ENCODE measurements around the gene FAM32A.
"Not testable (repeated sequence)": the region's sequence is repeated elsewhere in the genome, so short reads cannot be mapped to it uniquely, and the experiment has no call there.

Gene FAM32A

GRCh38 chr19:16164222-16164890, 20.9 kb upstream of the FAM32A start:
- DNase-seq (ENCODE audit: low read depth): no peak

- no peak for DNase-seq (ENCODE audit: low read depth)
Measured at GRCh38 chr19:16166417-16166816, 18.8 kb upstream of the FAM32A start.

DNA sequence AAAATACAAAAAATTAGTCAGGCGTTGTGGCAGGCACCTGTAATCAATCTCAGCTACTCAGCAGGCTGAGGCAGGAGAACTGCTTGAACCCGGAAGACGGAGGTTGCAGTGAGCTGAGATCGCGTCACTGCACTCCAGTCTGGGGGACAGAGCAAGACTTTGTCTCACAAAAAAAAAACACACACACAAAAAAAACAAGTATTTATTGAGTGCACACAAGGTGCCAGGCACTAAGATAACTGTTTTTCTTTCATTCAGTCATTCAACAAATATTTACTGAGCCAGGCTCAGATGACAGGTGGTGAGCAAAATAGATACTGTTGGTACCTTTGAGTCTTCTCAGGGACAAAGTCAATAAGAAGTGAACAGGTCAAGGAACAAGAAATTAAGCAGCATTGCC, 18.2 kb upstream of the FAM32A start:
- no peak for DNase-seq (ENCODE audit: low read depth)

- no peak for DNase-seq (ENCODE audit: low read depth)
Measured at GRCh38 chr19:16168465-16169081, 16.6 kb upstream of the FAM32A start.

GRCh38 chr19:16170134-16170533, 15.1 kb upstream of the FAM32A start:
- no peak for DNase-seq (ENCODE audit: low read depth)

- DNase-seq (ENCODE audit: low read depth): no peak
Measured at GRCh38 chr19:16175954-16176353, 9.3 kb upstream of the FAM32A start.

DNA sequence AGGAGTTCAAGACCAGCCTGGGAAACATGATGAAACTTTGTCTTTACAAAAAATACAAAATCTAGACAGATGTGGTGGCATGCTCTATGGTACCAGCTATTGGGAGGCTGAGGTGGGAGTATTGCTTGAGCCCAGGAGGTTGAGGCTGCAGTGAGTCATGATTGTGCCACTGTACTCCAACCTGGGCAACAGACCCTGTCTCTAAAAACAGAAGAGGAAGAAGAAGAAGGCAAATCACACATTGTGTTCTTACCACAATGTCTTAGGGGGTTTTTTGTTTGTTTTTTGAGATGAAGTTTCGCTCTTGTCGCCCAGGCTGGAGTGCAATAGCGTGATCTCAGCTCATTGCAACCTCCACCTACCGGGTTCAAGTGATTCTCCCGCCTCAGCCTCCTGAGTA, 6.3 kb upstream of the FAM32A start:
- not testable (repeated sequence) for DNase-seq (ENCODE audit: low read depth)

GRCh38 chr19:16180611-16181010, 4.6 kb upstream of the FAM32A start:
- DNase-seq (ENCODE audit: low read depth): no peak

GRCh38 chr19:16184665-16185122, 516 bp upstream of the FAM32A start:
- no peak for DNase-seq (ENCODE audit: low read depth)

DNA sequence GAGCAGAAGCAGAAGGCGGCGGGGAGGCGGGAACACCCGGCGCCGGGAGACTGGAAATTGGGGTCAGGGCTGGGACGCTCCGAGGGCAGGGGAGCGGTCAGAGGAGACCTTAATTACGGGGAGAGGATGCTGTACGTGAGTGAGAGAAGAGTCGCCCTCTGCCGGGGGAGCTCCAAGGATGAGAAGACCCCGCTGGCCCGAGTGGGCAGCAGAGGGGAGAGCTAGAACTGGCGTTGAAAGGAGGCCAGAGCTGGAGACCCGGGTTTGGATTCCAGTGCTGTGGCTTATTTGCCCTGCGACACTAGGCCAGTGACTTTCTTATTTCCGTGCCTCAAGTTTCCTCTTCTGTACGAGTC, 536 bp downstream of the FAM32A start:
- DNase-seq (ENCODE audit: low read depth): peak; percentile 24

DNA sequence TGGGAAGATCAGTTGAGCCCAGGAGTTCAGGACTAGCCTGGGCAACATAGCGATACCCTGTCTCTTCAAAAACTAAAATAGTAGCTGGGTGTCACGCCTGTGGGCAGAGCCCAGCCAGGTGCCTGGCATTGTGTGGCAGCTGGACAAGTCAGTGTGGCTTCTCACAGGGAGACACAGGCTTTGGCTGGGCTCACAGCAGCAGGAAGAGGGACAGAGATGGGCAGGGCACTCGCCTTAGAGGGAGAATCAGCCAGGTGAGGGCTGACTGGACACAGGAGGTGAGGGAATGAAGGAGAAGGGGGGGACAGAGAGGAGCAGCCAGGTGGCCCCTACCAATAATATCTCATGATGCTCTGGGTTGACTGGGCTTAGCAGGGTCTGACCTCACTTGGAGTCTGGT, 3.3 kb downstream of the FAM32A start:
- DNase-seq (ENCODE audit: low read depth): no peak

DNA sequence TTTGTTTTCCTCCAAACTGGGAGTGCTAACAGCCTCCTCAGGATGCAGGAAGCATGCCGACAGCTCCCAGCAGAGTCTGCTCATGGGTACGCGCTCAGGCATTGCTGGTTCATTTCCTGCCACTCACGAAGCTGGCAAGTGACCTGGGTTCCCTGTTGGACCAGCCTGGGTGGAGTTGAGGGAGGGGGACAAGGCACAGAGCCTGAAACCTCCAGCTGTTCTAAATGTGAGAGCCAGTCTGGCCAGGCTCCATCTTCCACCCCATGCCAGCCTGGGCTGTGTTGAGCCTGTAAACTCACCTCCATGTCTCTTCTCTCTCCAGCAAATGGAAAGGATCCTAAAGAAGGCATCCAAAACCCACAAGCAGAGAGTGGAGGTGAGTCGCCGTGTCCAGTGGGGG, 5.0 kb downstream of the FAM32A start:
- no peak for DNase-seq (ENCODE audit: low read depth)

DNA sequence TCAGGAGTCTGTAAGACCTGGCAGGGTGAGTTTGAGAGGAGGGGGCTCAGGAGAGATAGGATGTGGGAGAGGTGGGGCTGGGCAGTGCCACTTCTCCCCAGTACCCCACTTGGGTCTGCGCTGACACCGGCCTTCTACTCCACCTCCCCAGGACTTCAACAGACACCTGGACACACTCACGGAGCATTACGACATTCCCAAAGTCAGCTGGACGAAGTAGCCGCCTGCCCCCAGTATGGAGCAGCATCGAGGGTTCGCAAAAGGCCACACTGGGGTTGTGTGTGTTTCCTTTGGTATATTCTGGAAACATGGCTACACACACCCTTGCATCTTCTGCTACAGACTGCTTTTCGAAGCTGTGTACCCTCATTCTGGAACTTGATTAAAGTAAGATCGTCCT, 5.5 kb downstream of the FAM32A start:
- no peak for DNase-seq (ENCODE audit: low read depth)

GRCh38 chr19:16191216-16191908, 6.2 kb downstream of the FAM32A start:
- DNase-seq (ENCODE audit: low read depth): no peak

DNA sequence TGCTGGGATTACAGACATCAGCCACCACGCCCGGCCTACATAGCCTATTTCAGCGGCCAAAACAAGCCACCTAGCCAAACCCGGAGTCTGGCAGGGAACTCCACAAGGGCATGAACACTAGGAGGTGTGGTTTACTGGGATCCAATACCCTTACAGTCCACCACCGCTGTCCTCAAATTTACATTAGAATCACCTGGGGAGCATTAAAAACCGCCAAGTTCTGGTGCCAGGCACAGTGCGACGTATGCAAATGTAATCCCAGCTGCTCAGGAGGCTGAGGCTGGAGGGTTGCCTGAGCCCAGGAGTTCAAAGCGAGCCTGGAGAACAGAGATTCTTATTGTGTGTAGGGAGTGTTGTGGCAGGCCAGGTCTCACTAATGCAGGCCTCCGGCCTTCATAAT, 8.3 kb downstream of the FAM32A start:
- no peak for DNase-seq (ENCODE audit: low read depth)

DNA sequence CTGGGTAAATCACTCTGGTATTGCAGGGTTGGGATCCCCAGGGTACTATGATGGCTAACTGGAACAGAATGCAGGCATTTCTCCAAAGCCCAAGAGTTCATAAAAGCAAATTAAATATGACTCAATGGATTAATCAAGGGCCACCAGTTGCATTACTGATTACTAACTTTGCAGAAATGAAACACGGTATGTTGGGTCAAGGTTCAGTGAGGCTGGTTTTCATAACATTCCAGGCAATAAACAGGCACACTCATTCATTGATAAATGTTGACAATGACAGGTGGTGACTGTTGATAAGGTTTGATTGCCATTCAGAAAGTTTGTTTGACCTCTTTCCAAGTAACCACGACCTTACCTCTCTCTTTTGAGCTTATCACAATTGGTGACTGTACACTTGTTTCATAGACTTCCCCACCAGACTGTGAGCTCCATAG, 12.0 kb downstream of the FAM32A start:
- no peak for DNase-seq (ENCODE audit: low read depth)

- peak; percentile 99 for DNase-seq (ENCODE audit: low read depth)
Measured at GRCh38 chr19:16197622-16198369, 12.6 kb downstream of the FAM32A start, which contains the start of gene AP1M1. AP1M1 (plus strand) TSS chr19:16197911; CDS start chr19:16198027, 116 bp downstream.

- DNase-seq (ENCODE audit: low read depth): no peak
Measured at GRCh38 chr19:16198370-16198651, 13.1 kb downstream of the FAM32A start.

GRCh38 chr19:16199275-16199932, 14.2 kb downstream of the FAM32A start:
- DNase-seq (ENCODE audit: low read depth): no peak

DNA sequence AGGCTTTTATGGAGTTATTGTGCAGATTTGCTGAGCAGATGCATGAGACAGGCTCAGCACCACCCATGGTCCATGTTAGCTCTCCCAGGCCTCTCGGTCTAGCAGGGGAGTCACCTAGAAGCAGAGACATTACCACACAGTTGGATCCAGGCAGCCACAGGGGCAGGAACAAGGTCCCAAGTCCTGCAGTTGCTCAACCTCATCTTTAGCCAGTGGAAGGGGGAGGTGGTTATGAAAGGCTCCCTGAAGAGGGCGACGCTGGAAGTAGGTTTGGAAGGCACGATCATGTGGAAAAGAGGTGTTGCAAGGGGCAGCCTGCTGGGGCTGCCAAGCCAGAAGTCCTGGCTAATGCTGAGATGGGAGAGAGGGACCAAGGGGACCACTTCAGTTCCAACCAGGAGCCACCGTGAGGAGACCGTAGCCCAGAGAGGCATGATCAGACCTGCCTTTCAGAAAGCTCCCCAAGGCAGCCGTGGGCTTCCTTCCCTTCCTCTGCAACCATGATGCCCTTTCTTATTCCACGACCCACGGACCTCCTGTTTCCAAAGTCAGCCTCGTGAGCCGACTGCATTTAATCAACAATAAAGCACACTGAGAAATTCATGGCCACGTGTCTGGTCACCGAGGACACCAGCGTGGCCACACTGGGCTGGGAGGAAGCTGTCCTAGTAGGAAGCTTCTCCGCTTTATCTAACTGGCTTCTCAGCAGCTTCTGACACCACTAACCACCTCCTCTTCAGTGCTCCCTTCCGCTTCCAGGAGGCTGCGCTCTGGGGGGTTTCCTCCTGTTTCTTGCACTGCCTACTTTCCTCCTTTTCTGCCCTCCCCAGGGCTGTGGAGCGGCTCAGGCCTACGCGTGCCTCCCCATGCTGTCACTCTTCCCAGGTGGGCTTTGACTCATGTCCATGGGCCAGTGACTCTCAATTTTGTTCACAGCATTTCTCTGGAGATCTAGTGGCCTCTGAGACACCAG, 15.1 kb downstream of the FAM32A start:
- no peak for DNase-seq (ENCODE audit: low read depth)

DNA sequence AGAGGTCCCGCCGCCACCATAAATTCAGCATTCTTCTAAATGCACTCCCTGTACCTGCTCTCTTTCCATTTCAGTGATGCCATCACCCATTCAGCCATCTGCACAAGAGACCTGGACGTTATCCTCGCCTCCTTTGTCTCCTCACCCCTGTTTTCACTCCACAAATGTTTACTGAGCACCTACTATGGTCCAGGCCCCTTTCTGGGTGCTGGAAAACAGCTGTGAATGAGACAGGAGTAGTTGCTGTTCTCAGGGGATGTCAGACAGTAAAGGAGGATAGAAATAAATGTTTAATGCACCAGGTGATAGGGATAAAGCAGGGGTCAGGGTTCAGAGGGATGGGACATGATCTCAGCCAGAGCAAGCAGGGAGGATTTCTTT, 15.8 kb downstream of the FAM32A start:
- no peak for DNase-seq (ENCODE audit: low read depth)

Measured in activated T-helper 9 cell treated with anti-CD3 and anti-CD28 coated beads, Interleukin-2, amount 50 U/mL, for 16 hours (primary cell).